Tibial nerve (tissue), 4 donors: ENCODE measurements around the gene R3HDM4.

Source experiments
- CTCF ChIP-seq, 5 experiments: fragments of 200-600 bp in 3 of 5; fragments of 450-650 bp in 2 of 5; sonication (generic) in 3 of 5; IDR thresholded peaks; one replicate each; pipeline ENCODE4 v1.5.1; 2016 to 2019; ENCODE audit warnings: antibody characterized with exemption in 5 of 5, mild to moderate bottlenecking in 3 of 5, moderate library complexity in 2 of 5
- EP300 ChIP-seq, 2 donors: sonication (generic); formaldehyde crosslinking; IDR thresholded peaks; one replicate each; pipeline ENCODE4 v1.6.1; 2017; ENCODE audit warnings: antibody characterized with exemption in 2 of 2, mild to moderate bottlenecking in 1 of 2

- no peak for TF ChIP-seq CTCF (IDR thresholded peaks at IDR 0.05)
- TF ChIP-seq EP300 (IDR thresholded peaks at IDR 0.05): no peak
These were observed 40.6 kb downstream of the R3HDM4 start for GRCh38 chr19:872266-872951.
